ENCODE measurements around the gene VTN.

Gene VTN

DNA sequence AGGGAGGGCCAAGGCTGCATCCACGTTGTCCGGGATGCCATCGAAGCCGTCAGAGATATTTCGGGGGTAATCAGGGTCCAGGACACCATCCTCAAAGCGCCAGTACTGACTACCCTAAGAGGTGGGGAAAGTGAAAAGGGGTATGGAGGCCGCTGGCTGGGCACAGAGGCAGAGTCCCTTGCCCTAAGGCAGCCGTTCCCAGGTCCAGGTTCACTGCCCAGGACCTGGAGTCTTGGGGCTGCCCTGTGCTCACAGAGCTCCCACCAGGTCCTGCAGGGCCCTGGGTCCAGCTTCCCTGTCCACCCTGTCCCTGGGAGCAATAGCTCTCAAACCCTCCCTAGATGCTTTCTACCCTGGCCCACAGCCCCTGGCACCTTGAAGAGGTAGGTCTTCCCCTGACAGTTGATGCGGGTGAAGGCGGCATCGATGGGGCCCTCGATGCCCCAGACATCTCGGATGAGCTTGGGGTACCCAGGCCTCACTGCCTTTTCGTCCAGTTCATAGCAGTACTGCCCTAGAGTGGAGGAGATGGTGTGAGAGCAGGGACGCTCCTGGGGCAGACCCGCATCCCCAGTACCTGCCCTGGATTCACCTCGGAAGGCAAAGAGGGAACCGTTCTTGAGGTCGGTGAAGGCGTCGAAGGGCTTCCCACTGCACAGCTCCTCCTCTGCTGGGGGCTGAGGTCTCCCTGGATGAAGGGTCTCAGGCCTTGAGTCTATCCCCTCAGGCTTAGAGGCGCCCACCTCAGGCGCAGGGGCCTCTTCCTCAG lies 1.0 kb downstream of the VTN start:
- DNase-seq (ENCODE audit: low spot score): no peak

DNA sequence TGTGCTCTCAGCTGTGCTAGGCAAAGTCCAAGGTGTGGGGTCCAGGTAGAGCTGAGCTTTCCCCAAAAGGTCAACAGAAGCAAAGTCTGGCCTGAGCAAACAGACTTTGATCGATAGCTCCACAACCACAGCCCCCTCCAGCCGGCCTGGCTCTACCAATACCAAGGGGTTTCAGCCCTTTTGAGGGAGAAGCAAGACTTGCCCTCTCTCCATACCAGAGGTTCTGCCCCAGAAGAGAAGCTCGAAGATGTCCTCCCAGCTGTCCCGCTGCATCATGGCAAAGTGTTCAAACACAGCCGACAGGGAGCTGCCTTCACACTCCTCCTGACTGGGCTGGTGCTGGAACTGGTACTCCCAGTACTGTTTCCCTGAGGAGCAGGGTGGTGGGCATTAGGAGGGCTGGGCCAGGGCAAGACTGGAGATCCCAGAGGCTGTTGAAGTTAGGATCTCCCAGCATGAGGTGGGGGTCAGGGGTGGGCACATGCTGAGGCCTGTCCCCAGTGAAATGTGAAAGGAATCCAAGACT lies 1.7 kb downstream of the VTN start:
- no peak for DNase-seq (ENCODE audit: low spot score)

DNA sequence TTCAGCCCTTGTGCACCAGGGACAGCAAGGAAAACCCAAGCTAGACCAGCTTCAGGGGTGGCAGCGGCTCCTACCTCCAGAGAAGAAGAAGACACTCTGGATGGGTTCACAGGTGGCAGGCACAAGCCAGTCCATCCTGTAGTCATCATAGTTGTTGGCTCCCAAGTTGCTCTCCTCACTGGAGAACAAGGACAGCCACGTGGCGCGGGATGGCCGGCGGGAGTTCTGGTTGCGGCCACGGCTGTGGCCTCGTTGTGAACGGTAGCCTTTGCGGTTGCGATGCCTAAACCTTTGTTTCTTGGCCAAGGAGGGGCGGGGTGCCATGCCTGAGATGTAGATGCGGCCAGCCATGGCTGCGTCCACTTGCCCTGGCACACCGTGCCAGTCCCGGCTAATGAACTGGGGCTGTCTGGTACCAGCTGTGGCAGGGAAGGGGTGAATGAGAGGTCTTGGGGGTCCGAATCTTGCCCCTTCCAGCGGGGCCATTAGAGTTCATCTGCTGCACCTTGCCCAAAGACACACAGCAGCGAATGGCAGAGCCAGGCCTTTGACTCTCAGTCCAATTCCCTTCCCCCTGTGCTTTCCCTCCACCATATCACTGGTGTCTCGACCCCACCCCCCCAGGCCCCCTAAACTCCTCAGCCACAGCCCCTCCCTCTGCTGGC lies 2.3 kb downstream of the VTN start:
- no peak for DNase-seq (ENCODE audit: low spot score)

DNA sequence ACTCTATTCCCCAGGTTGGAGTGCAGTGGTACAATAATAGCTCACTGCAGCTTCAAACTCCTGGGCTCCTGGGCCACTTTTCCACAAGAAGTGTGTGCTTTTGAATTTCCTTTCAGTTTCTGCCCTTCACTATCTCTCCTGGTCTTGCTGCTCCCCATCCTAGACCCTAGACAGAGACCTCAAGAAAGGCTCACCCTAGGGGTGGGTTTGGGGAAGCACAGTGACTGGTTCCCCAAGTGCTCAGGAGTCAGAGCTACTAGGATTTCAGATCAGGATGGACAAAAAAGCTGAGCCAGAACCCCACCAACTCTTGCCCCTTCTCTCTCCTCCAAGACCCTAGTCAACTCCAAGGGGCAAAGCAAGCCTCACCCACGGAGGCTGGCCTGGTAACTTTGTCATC lies 3.5 kb downstream of the VTN start:
- peak; percentile 38 for DNase-seq (ENCODE audit: low spot score)

DNA sequence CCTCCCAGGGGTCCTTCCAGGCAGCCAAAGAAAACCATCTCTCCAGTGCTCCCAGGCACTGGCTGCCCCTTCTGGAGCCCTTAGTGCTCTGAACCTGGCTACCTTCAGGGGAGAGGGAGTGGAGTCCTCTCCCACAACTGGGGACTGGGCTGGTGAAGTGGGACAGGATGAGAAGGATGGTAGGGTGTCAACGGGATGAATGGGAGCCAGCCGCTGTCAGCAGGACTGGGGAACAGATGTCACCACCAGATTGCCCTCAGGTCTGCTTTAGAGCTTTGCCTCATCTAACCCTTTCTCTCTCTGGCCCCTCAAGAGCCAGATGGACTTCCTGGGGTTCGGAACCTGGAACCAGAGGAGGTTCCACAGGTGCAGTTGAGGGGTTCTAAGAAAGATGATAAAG lies 4.6 kb downstream of the VTN start:
- DNase-seq (ENCODE audit: low spot score): no peak

DNA sequence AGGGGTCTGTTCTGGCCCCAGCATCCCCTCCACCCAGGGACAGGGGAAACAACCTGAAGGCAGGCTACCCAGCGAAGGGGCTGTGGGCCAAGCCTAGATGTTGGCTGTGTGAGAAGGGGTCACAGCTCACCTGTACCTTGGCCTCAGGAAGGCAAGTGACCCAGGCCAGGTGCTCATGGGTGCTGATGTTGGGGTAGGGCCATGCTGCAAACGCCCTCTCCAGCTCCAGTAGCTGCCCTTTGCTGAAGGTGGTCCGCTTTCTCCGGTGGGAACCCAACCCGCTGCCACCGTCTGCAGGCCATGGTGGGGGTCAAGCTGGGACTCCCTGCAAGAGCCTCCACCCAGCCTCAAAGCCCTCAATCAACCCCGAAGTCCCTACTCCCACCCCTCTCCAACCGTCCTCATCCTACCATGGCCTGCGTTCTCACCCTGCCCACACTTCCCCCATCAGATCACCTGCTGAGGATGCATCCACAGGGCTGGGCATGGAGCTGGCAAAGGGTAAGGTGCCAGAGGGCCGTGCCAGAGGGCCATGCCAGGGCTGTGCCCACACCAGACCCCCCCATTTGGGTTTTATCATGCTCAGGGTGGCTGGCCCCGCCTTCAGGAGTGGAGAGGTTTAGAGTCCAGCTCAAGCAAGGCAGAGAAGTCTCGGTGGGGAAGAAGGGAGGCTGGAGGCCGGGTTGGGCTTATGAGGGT lies 5.3 kb downstream of the VTN start, which contains the start of gene SEBOX:
Gene SEBOX (minus strand): TSS at position 535 of the 699 bp plus-strand sequence. CDS start 48 bp downstream, at position 487.
- DNase-seq (ENCODE audit: low spot score): no peak

GRCh38 chr17:28363776-28364650 lies 6.1 kb downstream of the VTN start:
- DNase-seq (ENCODE audit: low spot score): no peak

DNA sequence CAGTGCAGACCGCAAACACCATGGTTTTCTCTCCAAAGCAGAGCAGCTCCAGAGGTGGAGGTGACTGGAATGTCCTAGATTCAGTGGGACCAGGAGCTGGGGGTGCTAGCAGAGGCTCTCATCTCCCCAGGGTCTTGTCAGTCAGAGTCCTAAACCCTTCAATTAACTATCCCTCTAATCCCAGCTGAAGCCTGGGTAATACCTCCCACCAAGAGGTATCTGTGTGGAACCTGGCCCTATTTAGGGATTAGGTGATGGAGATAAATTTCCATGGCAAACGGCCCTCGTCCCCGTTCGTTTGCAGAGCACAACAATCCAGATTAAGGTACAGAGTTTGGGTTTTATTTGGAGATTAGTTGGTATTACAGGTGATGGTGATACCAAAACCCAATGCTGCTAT lies 6.9 kb downstream of the VTN start:
- no peak for DNase-seq (ENCODE audit: low spot score)

- no peak for DNase-seq (ENCODE audit: low spot score)
Measured at GRCh38 chr17:28357901-28358197, 12.3 kb downstream of the VTN start.

- peak; percentile 92 for DNase-seq (ENCODE audit: low spot score)
Measured at GRCh38 chr17:28357061-28357900, 12.8 kb downstream of the VTN start, which contains the start of gene POLDIP2. Gene POLDIP2 (minus strand): TSS chr17:28357527. CDS start chr17:28357448, 79 bp downstream.

DNA sequence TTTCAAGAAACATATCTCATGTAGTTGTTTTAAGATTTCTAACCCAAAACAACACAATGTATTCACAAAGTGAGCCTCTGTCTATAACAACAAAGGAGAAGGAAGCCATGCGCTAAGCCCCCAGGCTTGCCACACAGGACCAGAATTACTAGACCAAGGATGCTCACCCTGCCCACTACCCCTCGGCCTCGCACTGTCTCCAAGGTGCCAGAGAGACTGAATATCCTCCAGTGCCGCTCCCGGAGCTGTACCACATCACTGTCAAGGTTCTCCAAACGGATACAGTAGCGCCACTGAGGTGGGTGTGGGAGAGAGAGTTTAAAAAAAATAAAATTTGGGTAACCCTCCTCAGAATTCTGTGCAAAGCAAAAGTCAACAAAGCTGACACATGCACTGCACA lies 19.8 kb downstream of the VTN start:
- no peak for DNase-seq (ENCODE audit: low spot score)

- no peak for DNase-seq (ENCODE audit: low spot score)
Measured at GRCh38 chr17:28348979-28349378, 21.1 kb downstream of the VTN start.

- no peak for DNase-seq (ENCODE audit: low spot score)
Measured at GRCh38 chr17:28347261-28347891, 22.7 kb downstream of the VTN start.

DNA sequence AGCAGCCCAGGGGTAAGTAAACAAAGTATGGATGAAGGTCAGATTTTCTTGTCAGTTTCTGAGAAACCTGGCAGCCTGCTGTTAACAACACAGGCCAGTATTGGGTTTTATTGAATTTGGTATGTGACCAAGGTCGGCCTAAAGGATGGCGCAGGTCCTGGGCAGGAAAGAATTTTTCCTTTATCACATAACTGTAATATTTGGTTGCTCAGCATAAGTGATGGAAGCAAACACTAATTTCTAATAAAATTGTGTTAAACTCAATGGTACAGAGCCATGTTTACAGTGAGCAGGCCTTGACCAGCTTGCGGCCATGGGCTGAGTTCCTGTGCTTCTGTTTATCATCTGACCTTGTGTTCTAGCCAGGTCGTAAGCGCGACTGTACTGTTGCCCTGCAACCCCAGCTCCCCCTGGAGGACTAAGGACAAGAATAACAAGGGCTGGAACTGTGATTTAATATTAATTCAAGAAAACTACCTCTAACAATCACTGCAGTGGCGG lies 23.3 kb downstream of the VTN start:
- peak; percentile 24 for DNase-seq (ENCODE audit: low spot score)

DNA sequence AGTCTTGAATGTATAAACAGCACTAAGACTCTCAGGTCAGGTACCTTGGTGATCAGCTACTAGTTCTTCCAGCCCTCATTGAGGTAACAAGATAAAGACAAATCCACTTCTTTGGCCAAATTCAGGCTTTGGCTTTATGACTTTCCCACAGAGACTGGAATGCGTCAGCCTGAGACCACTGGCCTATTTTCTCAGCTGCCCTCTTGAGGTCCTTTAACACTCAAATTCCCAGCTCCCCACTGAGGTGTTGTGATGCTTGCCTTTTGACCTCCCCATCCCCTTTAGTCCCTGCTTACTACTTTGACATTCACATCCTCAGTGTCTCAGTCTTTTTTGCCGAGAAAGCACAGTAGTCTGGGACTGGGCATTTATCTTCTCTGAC lies 23.9 kb downstream of the VTN start:
- DNase-seq (ENCODE audit: low spot score): no peak

DNA sequence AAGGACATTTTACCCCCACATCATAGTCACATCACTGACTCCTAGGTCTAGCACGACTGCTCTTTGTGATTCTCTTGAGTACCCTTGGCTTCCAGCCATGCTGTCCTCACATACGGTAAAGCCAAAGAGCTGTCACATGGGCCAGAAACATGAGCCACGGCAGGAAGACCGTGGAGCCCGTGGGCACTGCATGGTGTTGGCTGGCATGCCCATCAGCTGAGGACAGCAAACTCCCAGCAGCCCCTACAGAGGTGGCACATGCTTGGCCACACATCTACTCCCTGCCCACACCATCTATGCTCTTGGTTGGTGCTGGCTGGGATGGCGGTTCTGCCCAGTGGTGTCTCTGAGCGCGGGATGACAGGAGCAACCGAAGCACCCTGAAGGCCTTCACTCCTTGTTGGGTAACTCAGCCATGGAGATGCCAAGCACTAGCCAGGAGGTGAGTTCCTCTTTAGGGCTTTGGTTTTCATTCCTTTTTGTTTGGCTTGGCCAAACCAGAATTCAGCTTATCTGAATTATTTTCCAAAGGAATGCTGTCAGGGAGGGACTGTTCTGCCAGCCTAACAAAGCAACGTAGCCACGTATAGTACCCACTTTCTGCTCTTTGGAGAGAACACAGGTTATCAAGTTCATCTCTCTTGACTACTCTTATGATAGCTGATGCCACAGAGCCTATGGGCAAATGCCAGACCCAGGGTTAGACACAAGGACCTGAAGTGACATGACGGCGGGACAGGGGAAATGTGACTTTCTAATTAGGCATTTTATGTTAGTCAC lies 24.5 kb downstream of the VTN start:
- DNase-seq (ENCODE audit: low spot score): no peak

DNA sequence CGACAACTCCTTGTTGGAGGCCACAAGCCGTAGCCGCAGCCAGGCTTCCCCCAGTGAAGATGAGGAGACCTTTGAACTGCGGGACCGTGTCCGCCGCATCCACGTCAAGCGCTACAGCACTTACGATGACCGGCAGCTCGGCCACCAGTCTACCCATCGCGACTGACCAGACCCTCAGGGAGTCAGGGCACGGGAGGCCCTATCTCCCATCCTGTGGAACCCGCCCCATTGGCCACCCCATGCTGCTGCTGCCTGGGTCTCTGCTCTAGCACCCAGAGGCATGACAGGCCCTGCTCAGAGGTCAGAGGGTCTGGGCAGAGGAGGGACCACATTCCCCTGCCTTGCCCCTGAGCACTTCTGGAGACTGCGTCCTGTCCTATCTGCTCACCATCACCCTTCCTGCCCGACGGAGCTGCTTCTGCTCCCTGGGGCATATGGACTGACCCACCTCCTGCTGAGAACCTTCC lies 25.6 kb downstream of the VTN start:
- no peak for DNase-seq (ENCODE audit: low spot score)

DNA sequence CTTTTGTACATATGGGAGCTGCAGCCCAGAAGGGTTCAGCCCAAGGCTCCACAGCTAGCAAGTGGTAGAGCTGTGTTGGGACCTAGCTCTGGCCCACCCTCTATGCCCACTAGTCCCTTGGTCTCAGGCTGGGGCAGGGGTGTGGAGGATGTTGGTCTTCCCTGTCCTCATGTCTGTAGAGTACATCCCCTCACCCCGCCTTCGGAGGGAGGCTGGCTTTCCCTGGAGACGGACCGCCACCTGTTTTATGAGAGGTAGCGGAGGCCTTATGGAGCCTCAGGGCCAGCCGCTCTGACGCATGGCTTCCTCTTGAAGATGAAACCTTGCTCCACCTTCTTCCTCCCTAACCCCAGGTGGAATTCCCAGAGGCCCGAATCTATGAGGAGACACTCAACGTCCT lies 26.1 kb downstream of the VTN start:
- no peak for DNase-seq (ENCODE audit: low spot score)

- no peak for DNase-seq (ENCODE audit: low spot score)
Measured at GRCh38 chr17:28343491-28343932, 26.6 kb downstream of the VTN start.

All from cerebellar cortex (tissue), 1 donor.